NT2/D1 (cell line): ENCODE measurements around the gene IRX4.

ENCODE experiments used
- DNase-seq: peaks from one replicate; pipeline ENCODE4 v3.0.0-alpha.2; 2011; ENCODE audit warnings: low read depth, low spot score
- H3K27me3 ChIP-seq: 2 replicates; pipeline ENCODE4 v1.6.0; 2011; ENCODE audit warnings: mild to moderate bottlenecking; ENCODE audit not compliant: insufficient read length, insufficient read depth
- H3K36me3 ChIP-seq: 2 replicates; pipeline ENCODE4 v1.6.1; 2011; ENCODE audit warnings: mild to moderate bottlenecking, low read length, mixed read lengths; ENCODE audit not compliant: insufficient read depth, insufficient read length
- H3K4me1 ChIP-seq: 2 replicates; pipeline ENCODE4 v1.5.1; 2011; ENCODE audit not compliant: insufficient read depth, insufficient read length
- H3K4me3 ChIP-seq: 2 replicates; pipeline ENCODE4 v1.5.1; 2011; ENCODE audit warnings: low read depth; ENCODE audit not compliant: insufficient read length
- H3K9ac ChIP-seq: 2 replicates; pipeline ENCODE4 v1.6.0; 2011; ENCODE audit warnings: low read depth; ENCODE audit not compliant: insufficient read length
- H3K9me3 ChIP-seq: 2 replicates; pipeline ENCODE4 v1.5.1; 2011; ENCODE audit warnings: mild to moderate bottlenecking, low read length; ENCODE audit not compliant: insufficient read depth
- SUZ12 ChIP-seq: IDR thresholded peaks from 2 replicates; pipeline ENCODE4 v1.6.1; 2011; ENCODE audit not compliant: insufficient read length, insufficient read depth; ENCODE audit errors: extremely low read depth
- YY1 ChIP-seq: IDR thresholded peaks from 2 replicates; pipeline ENCODE4 v1.6.1; 2011; ENCODE audit not compliant: insufficient read length, insufficient read depth
- ZNF274 ChIP-seq: IDR thresholded peaks from 2 replicates; pipeline ENCODE4 v1.6.1; 2011; ENCODE audit warnings: mild to moderate bottlenecking, low read depth, low read length

Gene IRX4

DNA sequence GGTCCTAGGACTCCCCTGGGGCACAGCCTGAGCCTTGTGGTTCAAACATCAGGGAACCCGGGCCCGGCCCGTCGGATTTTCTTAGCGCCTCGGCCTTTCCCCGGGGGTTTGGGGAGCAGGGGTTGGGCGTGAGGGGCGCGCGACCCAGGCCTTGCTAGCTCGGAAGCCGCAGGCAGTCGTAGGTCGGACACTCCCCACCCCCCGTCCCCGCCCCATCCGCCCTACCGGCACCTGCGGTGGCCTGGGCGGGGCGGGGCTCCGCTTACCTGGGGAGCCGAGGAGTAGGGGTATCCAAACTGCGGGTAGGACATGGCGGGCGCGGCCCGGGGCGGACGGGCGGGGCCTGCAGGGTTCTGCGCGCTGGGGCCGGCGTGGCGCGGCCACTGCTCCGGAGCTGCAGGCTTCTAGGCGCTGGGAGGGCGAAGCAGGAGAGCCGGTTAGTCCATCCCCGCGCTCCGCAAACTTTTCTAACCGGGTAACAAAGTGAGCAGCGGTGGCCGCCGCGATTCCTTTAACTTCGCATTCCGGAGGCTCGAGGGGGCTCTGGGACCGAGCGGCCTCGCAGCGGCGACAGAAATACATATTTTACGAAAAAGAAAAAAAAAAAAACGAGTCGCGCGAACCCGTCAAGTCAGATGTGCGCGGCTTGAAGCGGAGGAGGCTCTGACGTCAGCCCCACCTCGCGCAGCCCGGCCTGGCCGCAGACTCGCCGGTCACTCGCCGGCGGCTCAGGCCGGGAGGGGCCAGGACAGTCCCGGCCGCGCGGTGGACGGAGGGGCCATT is at the start of gene IRX4:
Gene IRX4 (minus strand): TSS at position 589 of the 783 bp plus-strand sequence. CDS start 278 bp downstream, at position 311.
- peak within 1 kb of the TSS; percentile 16 for H3K9ac ChIP-seq
- H3K4me3 ChIP-seq = peak within 1 kb of the TSS; percentile 34
- no peaks in the 10 kb centered on the region for H3K36me3 ChIP-seq
- DNase-seq = no peak
- peaks cover 8% of the 10 kb centered on the region; the same call in 1 of the 2 replicates for H3K9me3 ChIP-seq
- H3K4me1 ChIP-seq = no peaks in the 10 kb centered on the region
- no peak for TF ChIP-seq SUZ12
- TF ChIP-seq ZNF274 = no peak
- no peak for TF ChIP-seq YY1
- peaks cover 96% of the 10 kb centered on the region for H3K27me3 ChIP-seq

DNA sequence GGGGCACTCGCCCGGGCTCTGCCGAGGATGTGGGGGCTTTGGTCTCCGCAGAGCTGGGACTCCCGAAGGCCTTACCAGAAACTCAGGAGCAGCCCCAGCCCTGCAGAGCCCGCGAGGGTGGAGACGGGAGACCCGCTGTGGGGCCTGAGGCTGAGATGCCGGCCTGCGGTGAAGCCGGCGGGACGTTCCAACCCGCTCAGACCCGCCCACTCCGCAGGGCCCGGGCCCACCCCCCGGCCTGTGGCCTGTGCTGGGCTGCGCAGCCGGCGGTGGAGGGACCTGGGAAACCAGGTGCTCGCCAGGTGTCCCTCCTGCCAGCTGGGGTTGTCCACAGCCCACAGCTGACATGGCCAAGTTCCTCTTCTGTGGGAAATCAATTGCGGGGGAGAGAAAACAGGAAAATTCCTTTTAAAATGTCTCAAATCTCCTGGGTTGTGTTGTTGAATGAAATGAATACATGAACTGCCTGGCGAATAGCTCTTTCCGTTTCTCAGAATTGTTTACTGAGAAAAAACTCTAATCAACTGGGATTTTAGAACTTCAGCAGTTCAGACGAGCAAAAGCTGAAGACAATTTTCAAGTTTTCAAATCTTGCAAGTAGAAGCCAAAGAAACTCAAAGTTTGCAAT is 49.0 kb upstream of the IRX4 start:
- no peak for DNase-seq
- no peaks in the 10 kb centered on the region for H3K36me3 ChIP-seq
- H3K4me1 ChIP-seq = peaks cover 7% of the 10 kb centered on the region
- no peak for TF ChIP-seq SUZ12
- TF ChIP-seq ZNF274 = no peak
- no peak for TF ChIP-seq YY1
- H3K9me3 ChIP-seq = no peaks in the 10 kb centered on the region
- peak overlapping the region; percentile 64 for H3K4me3 ChIP-seq
- peak overlapping the region; percentile 90 for H3K9ac ChIP-seq
- H3K27me3 ChIP-seq = peaks cover 7% of the 10 kb centered on the region

DNA sequence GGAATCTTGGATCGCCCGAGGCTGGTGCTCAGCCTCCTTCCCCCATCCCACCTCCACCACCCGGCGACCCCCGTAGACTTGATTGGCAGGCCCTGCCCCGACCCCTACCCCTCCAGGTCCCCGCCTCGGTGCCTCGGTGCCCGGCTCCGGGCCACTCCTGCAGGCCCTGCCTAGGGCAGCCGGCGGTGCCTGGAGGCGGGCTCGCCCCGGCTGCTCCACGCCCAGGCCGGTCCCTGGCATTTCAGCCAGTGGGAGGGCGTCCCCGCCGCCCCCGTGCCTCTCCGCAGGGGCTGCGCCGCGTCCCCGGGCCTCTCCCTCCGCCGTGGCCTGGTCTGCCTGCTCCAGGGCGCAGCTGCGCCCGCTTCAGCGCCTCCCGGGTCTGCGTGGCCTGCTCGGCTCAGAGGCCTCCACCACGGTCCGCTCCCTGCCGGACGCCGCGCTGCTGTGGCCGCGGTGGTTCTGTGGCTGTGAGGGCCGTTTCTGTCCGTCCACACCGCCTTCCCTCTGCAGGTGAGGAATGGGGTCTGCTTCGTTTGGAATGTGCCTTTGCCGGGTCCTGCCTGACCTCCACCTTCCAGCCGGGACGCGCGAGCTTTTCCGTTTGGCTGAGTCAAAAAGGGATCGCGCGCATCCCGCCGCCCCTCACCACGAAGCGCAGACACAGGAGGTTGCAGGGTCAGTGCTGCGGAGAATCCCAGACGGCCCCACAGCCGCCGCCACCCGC is 48.3 kb upstream of the IRX4 start:
- Histone ChIP-seq H3K36me3 (no peaks in the 10 kb centered on the region), H3K9ac (peak overlapping the region; percentile 90), H3K4me3 (peak overlapping the region; percentile 64), H3K27me3 (peaks cover 7% of the 10 kb centered on the region), H3K9me3 (no peaks in the 10 kb centered on the region), H3K4me1 (peaks cover 7% of the 10 kb centered on the region)
- no peak for DNase-seq
- no peak for TF ChIP-seq ZNF274
- no peak for TF ChIP-seq YY1
- TF ChIP-seq SUZ12 = no peak

DNA sequence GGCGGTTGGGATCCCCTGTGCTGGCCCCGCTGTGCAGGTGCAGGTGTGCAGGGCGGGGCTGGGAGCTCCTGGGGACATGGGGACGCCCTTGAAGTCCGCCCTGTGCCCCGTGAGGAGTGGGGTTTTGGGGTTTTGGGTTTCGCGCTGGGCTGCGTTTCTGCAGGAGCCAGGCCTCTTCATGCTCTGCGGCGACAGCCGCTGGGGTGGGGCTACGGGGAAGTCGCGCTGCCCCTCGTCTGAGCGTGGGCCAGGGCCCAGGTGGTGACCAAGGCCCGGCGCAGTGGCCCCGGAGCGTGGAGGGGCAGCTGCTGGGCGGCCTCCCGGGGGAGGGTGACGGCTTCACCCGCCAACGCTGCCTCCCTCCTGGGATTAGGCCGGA is 47.8 kb upstream of the IRX4 start:
- Histone ChIP-seq H3K36me3 (no peaks in the 10 kb centered on the region), H3K9me3 (no peaks in the 10 kb centered on the region), H3K9ac (peak overlapping the region; percentile 51), H3K4me3 (peak overlapping the region; percentile 64), H3K27me3 (peaks cover 7% of the 10 kb centered on the region), H3K4me1 (peaks cover 7% of the 10 kb centered on the region)
- TF ChIP-seq SUZ12 (no peak), ZNF274 (no peak), YY1 (no peak)
- DNase-seq = no peak

DNA sequence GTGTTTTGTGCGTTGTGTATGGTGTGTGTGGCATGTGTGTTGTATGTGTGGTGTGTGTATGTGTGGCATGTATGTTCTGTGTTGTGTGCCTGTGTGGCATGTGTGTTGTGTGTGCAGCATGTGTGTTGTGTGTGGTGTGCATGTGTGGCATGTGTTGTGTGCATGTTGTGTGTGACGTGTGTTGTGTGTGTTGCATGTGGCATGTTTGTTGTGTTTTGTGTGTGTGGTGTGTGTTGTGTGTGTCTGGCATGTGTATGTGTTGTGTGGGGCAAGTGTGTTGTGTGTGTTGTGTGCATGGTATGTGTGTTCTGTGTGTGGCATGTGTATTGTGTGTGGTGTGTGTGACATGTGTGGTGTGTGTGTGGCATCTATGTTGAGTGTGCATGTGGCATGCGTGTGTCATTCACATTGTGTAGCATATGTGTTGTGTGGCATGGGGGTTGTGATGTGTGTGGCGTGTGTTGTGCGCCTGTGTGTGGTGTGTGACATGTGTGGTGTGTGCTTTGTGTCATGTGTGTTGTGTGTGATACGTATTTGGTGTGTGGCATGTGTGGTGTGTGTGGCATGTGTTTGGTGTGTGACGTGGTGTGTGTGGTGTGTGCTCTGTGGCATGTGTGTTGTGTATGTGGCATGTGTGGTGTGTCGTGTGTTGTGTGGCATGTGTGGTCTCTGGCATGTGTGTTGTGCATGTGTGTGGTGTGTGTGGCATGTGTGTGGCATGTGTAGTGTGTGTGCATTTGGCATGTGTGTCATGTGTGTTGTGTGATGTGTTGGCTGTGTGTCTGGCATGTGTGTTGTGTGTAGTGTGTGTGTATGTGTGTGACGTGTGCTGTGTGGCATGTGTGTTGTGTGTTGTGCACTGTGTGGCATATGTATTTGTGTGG is 46.6 kb upstream of the IRX4 start:
- TF ChIP-seq YY1 (no peak), ZNF274 (no peak), SUZ12 (no peak)
- Histone ChIP-seq H3K4me3 (no peak overlapping the region), H3K27me3 (peaks cover 7% of the 10 kb centered on the region), H3K36me3 (no peaks in the 10 kb centered on the region), H3K4me1 (peaks cover 7% of the 10 kb centered on the region), H3K9ac (no peak overlapping the region), H3K9me3 (no peaks in the 10 kb centered on the region)
- DNase-seq = no peak

DNA sequence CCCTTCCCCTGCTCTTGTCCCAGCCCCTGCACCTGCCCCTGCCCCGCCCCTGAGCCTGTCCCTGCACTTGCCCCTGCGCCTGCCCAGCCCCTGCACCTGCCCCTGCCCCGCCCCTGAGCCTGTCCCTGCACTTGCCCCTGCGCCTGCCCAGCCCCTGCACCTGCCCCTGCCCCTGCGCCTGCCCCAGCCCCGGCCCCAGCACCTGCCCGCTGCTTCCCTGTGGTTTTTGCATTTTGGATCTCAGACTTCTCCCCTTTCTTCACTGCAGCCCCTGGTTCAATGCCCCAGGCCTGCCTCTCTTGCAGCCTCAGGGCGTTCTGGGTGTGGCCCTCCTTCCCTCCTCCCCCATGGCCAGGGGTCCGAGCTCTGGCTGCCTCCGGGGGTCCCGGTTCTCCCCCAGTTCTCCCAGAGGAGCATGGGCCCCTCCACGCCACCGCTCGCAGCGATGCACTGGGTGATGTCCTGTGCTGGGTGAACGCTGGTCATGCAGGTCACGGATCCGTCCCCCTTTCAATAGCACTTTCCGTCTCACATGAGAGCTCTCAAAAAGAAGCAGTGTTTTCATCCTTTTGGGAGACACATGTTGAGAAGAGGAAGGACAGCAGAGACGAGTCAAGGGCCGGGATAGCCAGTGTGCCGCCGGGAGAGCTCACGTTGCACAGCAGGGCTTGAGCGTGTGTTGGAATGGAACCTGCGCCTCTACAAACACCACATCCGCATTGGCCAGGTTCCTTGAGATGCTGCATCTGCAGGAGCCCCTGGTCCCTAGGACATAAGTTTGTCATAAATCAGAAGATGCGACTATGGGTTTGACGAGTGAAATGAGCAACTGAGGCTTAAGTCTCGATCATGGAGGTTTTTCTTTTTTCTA is 44.0 kb upstream of the IRX4 start:
- Histone ChIP-seq H3K4me3 (no peak overlapping the region), H3K9me3 (no peaks in the 10 kb centered on the region; the same call in 1 of the 2 replicates), H3K27me3 (peaks cover 7% of the 10 kb centered on the region), H3K36me3 (no peaks in the 10 kb centered on the region), H3K4me1 (peaks cover 7% of the 10 kb centered on the region), H3K9ac (no peak overlapping the region)
- no peak for DNase-seq
- TF ChIP-seq SUZ12 (no peak), ZNF274 (no peak), YY1 (no peak)
